ENCODE results near the gene CADM1. TPM values are rescaled to one million over a fixed set of nuclear protein-coding genes. Genes with fewer than 3 reads are reported as not detected.

The CADM1 gene
- total and polyA plus RNA-seq, 2 experiments from 2014 or later = 48.4 to 54.3 TPM

DNA sequence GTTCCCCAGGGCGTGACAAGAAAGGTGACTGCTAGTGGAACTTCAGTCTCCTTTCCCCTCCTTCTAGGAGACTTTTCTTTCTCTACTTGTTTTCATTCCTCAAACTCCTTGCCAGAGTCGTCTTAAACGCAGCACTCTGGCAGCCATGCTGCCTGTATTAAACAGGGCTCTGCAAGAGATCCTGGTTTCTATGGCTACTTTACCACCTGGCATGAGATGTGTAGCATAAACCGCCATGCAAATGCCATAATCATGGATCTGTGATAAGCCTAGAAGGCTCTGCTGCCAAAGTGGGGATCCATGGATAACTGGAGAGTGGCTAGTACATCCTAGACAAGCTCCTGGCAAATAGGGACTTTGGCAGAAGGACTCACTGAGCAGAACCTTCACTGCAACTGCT lies 321.1 kb downstream of the CADM1 start:
- TF ChIP-seq CTCF (IDR thresholded peaks at IDR 0.05; ENCODE audit: poor library complexity) (no peak), EZH2 (IDR thresholded peaks at IDR 0.05; ENCODE audit: borderline replicate concordance) (no peak), EZH2phosphoT487 (IDR thresholded peaks at IDR 0.05; ENCODE audit: low read depth, severe bottlenecking, unreplicated experiment) (no peak)
- Histone ChIP-seq H3K79me2 (no peaks in the 10 kb centered on the region), H3K4me2 (no peak overlapping the region), H4K20me1 (ENCODE audit: insufficient read depth, poor library complexity, severe bottlenecking) (no peaks in the 10 kb centered on the region), H3K27me3 (no peaks in the 10 kb centered on the region), H3K36me3 (replicated peaks; ENCODE audit: insufficient read depth, low read depth) (no peaks in the 10 kb centered on the region), H3K9me3 (ENCODE audit: low read depth) (no peaks in the 10 kb centered on the region), H3K4me3 (no peak overlapping the region), H3K9me2 (replicated peaks; ENCODE audit: insufficient read depth) (no peaks in the 10 kb centered on the region), H3K4me1 (ENCODE audit: insufficient read depth) (no peaks in the 10 kb centered on the region), H3K27ac (no peak overlapping the region), H2AFZ (no peak overlapping the region)
- no peak for DNase-seq (ENCODE audit: low spot score)
- WGBS (ENCODE audit: low lambda C conversion rate, missing lambda C conversion rate) = 85% methylated on average over 4 of the region's 4 CpGs

DNA sequence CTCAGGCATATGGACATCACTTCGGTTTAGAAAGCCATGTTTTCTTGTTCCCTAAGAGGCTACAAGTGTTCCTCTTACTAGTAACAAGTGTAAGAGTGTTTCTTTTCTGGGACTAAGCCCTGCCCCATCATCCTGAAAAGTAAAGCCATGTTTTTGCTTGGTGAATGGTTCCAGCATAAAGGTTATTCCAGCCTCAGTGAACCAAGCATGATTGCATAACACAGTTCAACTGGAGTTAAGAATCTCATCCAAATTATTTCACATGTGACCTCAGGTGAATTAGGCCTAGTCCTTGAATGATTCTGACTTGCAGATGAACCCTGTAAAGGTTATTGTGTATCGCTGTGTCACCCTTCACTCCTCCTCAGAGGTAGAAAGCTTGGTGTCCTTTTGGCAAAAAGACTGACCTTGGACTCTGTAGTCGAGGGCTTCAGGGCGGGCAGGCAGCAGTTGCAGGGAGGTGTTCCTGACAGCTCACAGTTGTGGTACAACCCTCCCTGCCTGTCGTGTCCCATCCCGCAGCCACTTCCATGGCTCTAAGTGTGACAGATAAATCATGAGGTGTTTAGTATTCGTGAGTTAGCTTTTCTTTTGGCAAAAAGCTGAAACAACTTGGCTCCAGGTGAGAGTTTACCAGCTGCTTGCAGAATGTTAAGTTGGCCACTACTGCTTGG lies 321.8 kb downstream of the CADM1 start:
- no peak for TF ChIP-seq CTCF (IDR thresholded peaks at IDR 0.05; ENCODE audit: poor library complexity)
- no peak for TF ChIP-seq EZH2 (IDR thresholded peaks at IDR 0.05; ENCODE audit: borderline replicate concordance)
- TF ChIP-seq EZH2phosphoT487 (IDR thresholded peaks at IDR 0.05; ENCODE audit: low read depth, severe bottlenecking, unreplicated experiment) = no peak
- WGBS (ENCODE audit: low lambda C conversion rate, missing lambda C conversion rate) = 80% methylated on average over 7 of the region's 7 CpGs

GRCh38 chr11:115181538-115181937 lies 322.7 kb downstream of the CADM1 start:
- Histone ChIP-seq H3K9me2 (replicated peaks; ENCODE audit: insufficient read depth) (no peaks in the 10 kb centered on the region), H3K27me3 (no peaks in the 10 kb centered on the region), H3K4me1 (ENCODE audit: insufficient read depth) (no peaks in the 10 kb centered on the region), H3K79me2 (no peaks in the 10 kb centered on the region), H4K20me1 (ENCODE audit: insufficient read depth, poor library complexity, severe bottlenecking) (no peaks in the 10 kb centered on the region), H3K9me3 (ENCODE audit: low read depth) (no peaks in the 10 kb centered on the region), H2AFZ (no peak overlapping the region), H3K4me3 (no peak overlapping the region), H3K36me3 (replicated peaks; ENCODE audit: insufficient read depth, low read depth) (no peaks in the 10 kb centered on the region), H3K4me2 (no peak overlapping the region), H3K27ac (no peak overlapping the region)
- WGBS (ENCODE audit: low lambda C conversion rate, missing lambda C conversion rate) = 61% methylated on average over 12 of the region's 12 CpGs
- TF ChIP-seq EZH2 (IDR thresholded peaks at IDR 0.05; ENCODE audit: borderline replicate concordance) (no peak), CTCF (IDR thresholded peaks at IDR 0.05; ENCODE audit: poor library complexity) (no peak), EZH2phosphoT487 (IDR thresholded peaks at IDR 0.05; ENCODE audit: low read depth, severe bottlenecking, unreplicated experiment) (no peak)
- no peak for DNase-seq (ENCODE audit: low spot score)

More for the DNA sequence above, 321.8 kb downstream of the CADM1 start:
- no peaks in the 10 kb centered on the region for H3K27me3 ChIP-seq
- H3K36me3 ChIP-seq (replicated peaks; ENCODE audit: insufficient read depth, low read depth) = no peaks in the 10 kb centered on the region
- H2AFZ ChIP-seq = no peak overlapping the region
- no peaks in the 10 kb centered on the region for H3K9me2 ChIP-seq (replicated peaks; ENCODE audit: insufficient read depth)
- H4K20me1 ChIP-seq (ENCODE audit: insufficient read depth, poor library complexity, severe bottlenecking) = no peaks in the 10 kb centered on the region
- no peak overlapping the region for H3K4me2 ChIP-seq
- H3K9me3 ChIP-seq (ENCODE audit: low read depth) = no peaks in the 10 kb centered on the region
- H3K27ac ChIP-seq = no peak overlapping the region
- DNase-seq (ENCODE audit: low spot score) = no peak
- no peaks in the 10 kb centered on the region for H3K4me1 ChIP-seq (ENCODE audit: insufficient read depth)
- H3K79me2 ChIP-seq = no peaks in the 10 kb centered on the region
- no peak overlapping the region for H3K4me3 ChIP-seq
